Amniotic stem cell (primary cell): Measurements from ENCODE around the gene CCDC18.

Experiments used
- DNase-seq: peaks from one replicate; lab custom pipeline; 2025; lab: John Stamatoyannopoulos, UW

The CCDC18 gene

DNA sequence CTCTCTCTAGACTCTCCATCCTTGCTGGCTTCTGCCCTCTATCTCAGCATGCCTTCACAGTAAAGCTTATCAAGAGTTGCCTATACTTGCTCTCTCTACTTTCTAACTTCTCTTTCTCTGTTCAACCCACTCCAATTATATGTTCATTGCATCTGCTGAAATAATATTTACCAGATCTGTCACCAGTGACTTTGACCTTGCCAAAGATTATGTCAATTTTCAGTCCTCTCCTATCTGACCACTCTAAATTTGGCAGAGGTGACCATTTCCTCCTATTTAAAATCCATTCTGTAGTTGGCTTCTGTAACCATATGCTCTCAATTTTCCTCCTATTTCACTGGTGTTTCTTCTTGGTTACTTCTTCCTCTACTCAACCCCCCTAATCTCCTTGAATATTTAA lies 126.4 kb downstream of the CCDC18 start:
- no peak for DNase-seq

DNA sequence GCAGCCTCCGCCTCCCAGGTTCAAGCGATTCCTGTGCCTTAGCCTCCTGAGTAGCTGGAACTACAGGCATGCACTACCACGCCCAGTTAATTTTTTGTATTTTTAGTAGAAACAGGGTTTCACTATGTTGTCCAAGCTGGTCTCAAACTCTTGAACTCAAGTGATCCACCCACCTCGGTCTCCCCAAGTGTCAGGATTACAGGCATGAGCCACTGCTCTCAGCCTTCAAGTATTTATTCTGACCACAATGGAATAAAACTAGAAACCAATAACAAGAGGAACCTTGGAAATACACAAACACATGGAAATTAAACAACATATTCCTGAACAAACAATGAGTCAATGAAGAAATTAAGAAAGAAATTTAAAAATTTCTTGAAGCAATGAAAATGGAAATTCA lies 132.5 kb downstream of the CCDC18 start:
- DNase-seq, result no peak

DNA sequence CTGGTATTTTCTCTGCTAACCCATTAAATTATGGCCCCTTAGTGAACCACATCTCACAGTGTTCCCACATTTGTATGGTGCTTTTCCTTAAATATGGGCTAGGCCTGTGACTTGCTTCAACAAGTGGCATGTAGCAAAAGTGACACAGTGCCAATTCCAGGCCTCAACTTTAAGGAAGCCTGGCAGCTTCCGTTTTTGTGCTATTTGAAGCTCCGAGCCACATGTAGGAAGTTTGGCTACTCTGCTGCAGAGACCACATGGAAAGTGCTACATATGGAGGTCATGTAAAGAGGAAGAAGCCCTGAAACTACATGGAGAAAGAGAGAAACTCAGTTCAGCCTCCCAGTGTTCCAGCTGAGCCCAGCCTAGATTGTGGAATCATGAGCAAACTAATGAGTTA lies 136.7 kb downstream of the CCDC18 start:
- DNase-seq, result no peak

- no peak for DNase-seq
These were observed 137.4 kb downstream of the CCDC18 start for GRCh38 chr1:93317943-93318342.

DNA sequence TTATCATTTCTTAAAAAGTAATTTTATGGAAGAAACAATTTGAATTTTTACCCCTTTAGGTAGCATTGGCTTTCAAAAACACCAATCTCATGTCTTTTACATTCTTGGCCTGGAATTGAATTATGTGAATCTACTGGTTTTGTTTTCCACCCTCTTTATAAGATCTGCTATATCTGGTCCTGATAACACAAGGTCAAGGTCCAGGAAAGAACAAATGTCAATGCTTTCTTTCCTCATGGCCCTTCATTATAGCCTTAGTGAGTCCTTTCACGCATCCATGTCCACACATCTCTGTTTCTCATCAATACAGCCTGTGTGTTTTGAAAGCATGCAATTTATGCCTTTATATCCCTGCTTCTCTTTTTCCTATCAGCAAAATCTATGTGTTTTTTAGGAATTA lies 141.2 kb downstream of the CCDC18 start:
- no peak for DNase-seq

DNA sequence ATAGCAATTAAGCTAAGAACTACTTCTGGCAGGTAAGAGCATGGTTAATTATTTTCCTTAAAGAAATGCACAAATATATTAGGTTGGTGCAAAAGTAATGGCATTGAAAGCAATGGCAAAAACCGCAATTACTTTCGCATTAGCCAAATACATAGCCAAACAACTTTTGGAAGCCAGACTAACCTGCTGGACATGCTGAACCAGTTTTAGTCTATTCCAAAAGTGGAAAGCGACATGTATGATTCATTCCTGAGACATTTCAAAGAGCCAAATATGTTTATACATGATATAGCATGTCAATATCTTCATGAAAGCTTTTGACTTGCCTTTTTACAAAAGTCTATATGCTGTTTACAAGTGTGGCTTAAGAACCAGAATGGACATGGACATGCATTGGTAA lies 141.8 kb downstream of the CCDC18 start:
- no peak for DNase-seq

DNA sequence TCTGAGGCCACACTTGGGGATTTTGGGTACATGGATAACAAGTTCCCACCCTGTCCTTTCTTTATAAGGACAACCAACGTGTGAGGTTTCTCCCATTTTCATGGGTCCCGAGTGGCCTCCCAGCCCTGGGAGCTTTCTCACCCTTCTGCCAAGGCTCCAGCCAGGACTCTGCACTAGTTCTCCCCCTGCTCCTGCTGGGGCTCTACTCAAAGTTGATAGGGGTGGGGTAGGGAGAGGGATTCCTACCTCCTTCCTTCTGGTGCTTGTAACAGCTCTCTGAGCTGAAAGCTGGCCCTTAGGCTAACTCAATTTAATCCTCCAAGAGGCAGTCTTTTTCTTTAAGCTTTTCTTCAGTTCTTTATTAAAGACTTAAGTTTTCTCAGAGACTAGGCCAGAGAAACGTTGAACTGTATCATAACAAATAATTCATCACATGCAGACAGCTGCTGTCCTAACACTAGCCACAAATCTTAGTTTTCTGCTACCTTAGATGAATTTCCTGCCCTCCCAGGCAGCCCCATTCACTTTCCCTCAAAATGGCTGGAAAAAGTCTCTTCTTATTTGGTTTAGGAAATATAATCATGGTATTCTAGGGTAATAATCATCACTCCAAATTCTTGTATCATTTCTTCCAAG lies 142.8 kb downstream of the CCDC18 start:
- DNase-seq, result no peak

- DNase-seq, result peak; percentile 49
These were observed 144.3 kb downstream of the CCDC18 start for GRCh38 chr1:93324486-93325464.
